ENCODE measurements around the gene GALNS. TPM values are rescaled to one million over a fixed set of nuclear protein-coding genes. Genes with fewer than 3 reads are reported as not detected.
A peak's percentile ranks its signal among the peaks of the same experiment; 100 is the strongest.
"Not testable (repeated sequence)": the region's sequence is repeated elsewhere in the genome, so short reads cannot be mapped to it uniquely, and the experiment has no call there.

GALNS gene
- total RNA-seq, 8 experiments from 2014 or later: 4.9 to 45.6 (median 17.4) TPM

GRCh38 chr16:88780142-88781062, 76.3 kb downstream of the GALNS start:
- in situ Hi-C loops (cut with MboI; ENCODE audit: low pct_unique_long_range_greater_than_20kb in 2 of 9, low sequenced_read_pairs in 9 of 9, unreplicated experiment in 9 of 9): no loop called here
- no peak overlapping the region for H3K27ac ChIP-seq
- H3K4me3 ChIP-seq: no peak overlapping the region
- peaks cover 2 to 35% of the 10 kb centered on the region in 2 donors for H3K4me1 ChIP-seq (replicated peaks in 1 of 2)
- 71 to 100% (median 89%) methylated on average over 1 to 7 of the region's 13 CpGs; no CpG with 5 or more reads in 1 of the 10 experiments for WGBS, 10 experiments
- no peak for ATAC-seq (replicated peaks in 6 of 8)

- ATAC-seq (replicated peaks in 6 of 8): peak in 2 of 8 experiments; percentile 6 to 16
- H3K27ac ChIP-seq: no peak overlapping the region
Observed at GRCh38 chr16:88779406-88780141, 77.2 kb downstream of the GALNS start.

GRCh38 chr16:88778541-88779065, 78.1 kb downstream of the GALNS start:
- in situ Hi-C loops (cut with MboI; ENCODE audit: low pct_unique_long_range_greater_than_20kb in 2 of 9, low sequenced_read_pairs in 9 of 9, unreplicated experiment in 9 of 9): no loop called here
- no peak for ATAC-seq (replicated peaks in 6 of 8)
- peaks cover 11 to 36% of the 10 kb centered on the region in 2 donors for H3K4me1 ChIP-seq (replicated peaks in 1 of 2)
- H3K27ac ChIP-seq: no peak overlapping the region
- no peak overlapping the region for H3K4me3 ChIP-seq
- WGBS, 10 experiments: 33 to 100% (median 89%) methylated on average over 1 to 16 of the region's 30 CpGs; no CpG with 5 or more reads in 4 of the 10 experiments

More at GRCh38 chr16:88779406-88780141, 77.2 kb downstream of the GALNS start:
- 67 to 100% (median 85%) methylated on average over 1 to 3 of the region's 34 CpGs; no CpG with 5 or more reads in 6 of the 10 experiments for WGBS, 10 experiments
- in situ Hi-C loops (cut with MboI; ENCODE audit: low pct_unique_long_range_greater_than_20kb in 2 of 9, low sequenced_read_pairs in 9 of 9, unreplicated experiment in 9 of 9): no loop called here
- no peak overlapping the region for H3K4me3 ChIP-seq
- H3K4me1 ChIP-seq (replicated peaks in 1 of 2): peaks cover 2 to 32% of the 10 kb centered on the region in 2 donors

GRCh38 chr16:88778271-88778525, 78.5 kb downstream of the GALNS start:
- 90% methylated on average over 2 of the region's 7 CpGs; no CpG with 5 or more reads in 8 of the 10 experiments for WGBS, 10 experiments
- in situ Hi-C loops (cut with MboI; ENCODE audit: low pct_unique_long_range_greater_than_20kb in 2 of 9, low sequenced_read_pairs in 9 of 9, unreplicated experiment in 9 of 9): no loop called here
- Histone ChIP-seq H3K4me3 (no peak overlapping the region), H3K4me1 (replicated peaks in 1 of 2) (peaks cover 15 to 40% of the 10 kb centered on the region in 2 donors), H3K27ac (no peak overlapping the region)
- ATAC-seq (replicated peaks in 6 of 8): no peak

- ATAC-seq (replicated peaks in 6 of 8): no peak
- in situ Hi-C loops (cut with MboI; ENCODE audit: low pct_unique_long_range_greater_than_20kb in 2 of 9, low sequenced_read_pairs in 9 of 9, unreplicated experiment in 9 of 9): no loop called here
- H3K4me3 ChIP-seq: no peak overlapping the region
- H3K27ac ChIP-seq: no peak overlapping the region
- WGBS, 10 experiments: 0 to 100% (median 71%) methylated on average over 1 to 14 of the region's 34 CpGs; no CpG with 5 or more reads in 3 of the 10 experiments
- H3K4me1 ChIP-seq (replicated peaks in 1 of 2): peaks cover 20 to 45% of the 10 kb centered on the region in 2 donors
Observed at GRCh38 chr16:88777471-88778270, 79.1 kb downstream of the GALNS start.

- H3K27ac ChIP-seq: no peak overlapping the region
- no peak overlapping the region for H3K4me3 ChIP-seq
- WGBS, 10 experiments: 76 to 92% (median 82%) methylated on average over 1 to 5 of the region's 18 CpGs; no CpG with 5 or more reads in 6 of the 10 experiments
- in situ Hi-C loops (cut with MboI; ENCODE audit: low pct_unique_long_range_greater_than_20kb in 2 of 9, low sequenced_read_pairs in 9 of 9, unreplicated experiment in 9 of 9): no loop called here
- no peak for ATAC-seq (replicated peaks in 6 of 8)
- peaks cover 34 to 59% of the 10 kb centered on the region in 2 donors for H3K4me1 ChIP-seq (replicated peaks in 1 of 2)
Observed at GRCh38 chr16:88775825-88776224, 80.9 kb downstream of the GALNS start.

- in situ Hi-C loops (cut with MboI; ENCODE audit: low pct_unique_long_range_greater_than_20kb in 2 of 9, low sequenced_read_pairs in 9 of 9, unreplicated experiment in 9 of 9): no loop called here
- Histone ChIP-seq H3K4me3 (no peak overlapping the region), H3K27ac (peak overlapping the region in 1 of 2 donors; percentile 90), H3K4me1 (replicated peaks in 1 of 2) (peaks cover 45 to 60% of the 10 kb centered on the region in 2 donors)
- ATAC-seq (replicated peaks in 6 of 8): no peak
- 84 to 100% (median 93%) methylated on average over 2 to 15 of the region's 32 CpGs; no CpG with 5 or more reads in 4 of the 10 experiments for WGBS, 10 experiments
Observed at GRCh38 chr16:88774544-88775393, 82.0 kb downstream of the GALNS start.

- peak overlapping the region; percentile 32 to 90 for H3K27ac ChIP-seq
- peak; percentile 31 to 64 (median 41) for ATAC-seq (replicated peaks in 6 of 8)
- in situ Hi-C loops (cut with MboI; ENCODE audit: low pct_unique_long_range_greater_than_20kb in 2 of 9, low sequenced_read_pairs in 9 of 9, unreplicated experiment in 9 of 9): no loop called here
- peaks cover 52 to 62% of the 10 kb centered on the region in 2 donors for H3K4me1 ChIP-seq (replicated peaks in 1 of 2)
- 8 to 25% (median 10%) methylated on average over 2 of the region's 12 CpGs; no CpG with 5 or more reads in 7 of the 10 experiments for WGBS, 10 experiments
- no peak overlapping the region for H3K4me3 ChIP-seq
Observed at GRCh38 chr16:88773812-88774291, 82.9 kb downstream of the GALNS start.

- peak; percentile 43 to 72 (median 62) for ATAC-seq (replicated peaks in 6 of 8)
- Histone ChIP-seq H3K27ac (peak overlapping the region; percentile 69 to 90), H3K4me1 (replicated peaks in 1 of 2) (peaks cover 59 to 68% of the 10 kb centered on the region in 2 donors), H3K4me3 (no peak overlapping the region)
- 7 to 67% (median 40%) methylated on average over 1 to 7 of the region's 29 CpGs; no CpG with 5 or more reads in 5 of the 10 experiments for WGBS, 10 experiments
- in situ Hi-C loops (cut with MboI; ENCODE audit: low pct_unique_long_range_greater_than_20kb in 2 of 9, low sequenced_read_pairs in 9 of 9, unreplicated experiment in 9 of 9): no loop called here
Observed at GRCh38 chr16:88772871-88773811, 83.6 kb downstream of the GALNS start.

GRCh38 chr16:88771781-88772180, 85.0 kb downstream of the GALNS start:
- peak overlapping the region in 1 of 2 donors; percentile 90 for H3K27ac ChIP-seq
- H3K4me1 ChIP-seq (replicated peaks in 1 of 2): peaks cover 65 to 74% of the 10 kb centered on the region in 2 donors
- WGBS, 10 experiments: no CpG with 5 or more reads among the region's 23 CpGs
- ATAC-seq (replicated peaks in 6 of 8); H3K4me3 ChIP-seq; in situ Hi-C loops (cut with MboI; ENCODE audit: low pct_unique_long_range_greater_than_20kb in 2 of 9, low sequenced_read_pairs in 9 of 9, unreplicated experiment in 9 of 9): not testable (repeated sequence)

GRCh38 chr16:88771294-88771772, 85.4 kb downstream of the GALNS start:
- WGBS, 10 experiments: 83% methylated on average over 2 of the region's 19 CpGs; no CpG with 5 or more reads in 9 of the 10 experiments
- H3K4me1 ChIP-seq (replicated peaks in 1 of 2): peaks cover 65 to 76% of the 10 kb centered on the region in 2 donors
- in situ Hi-C loops (cut with MboI; ENCODE audit: low pct_unique_long_range_greater_than_20kb in 2 of 9, low sequenced_read_pairs in 9 of 9, unreplicated experiment in 9 of 9): no loop called here
- no peak overlapping the region for H3K4me3 ChIP-seq
- ATAC-seq (replicated peaks in 6 of 8): peak in 1 of 8 experiments; percentile 31
- H3K27ac ChIP-seq: peak overlapping the region; percentile 64 to 78

Measured in motor neuron (in vitro differentiated cells).